Rectal smooth muscle tissue (tissue), 1 donor: Measurements from ENCODE around the gene ATP5ME.
"Not testable (repeated sequence)": the region's sequence is repeated elsewhere in the genome, so short reads cannot be mapped to it uniquely, and the experiment has no call there.

Experiments
- H3K27ac ChIP-seq: one replicate; pipeline ENCODE4 v1.7.0; 2013; ENCODE audit warnings: low read depth, low read length, inconsistent platforms
- H3K27me3 ChIP-seq: one replicate; pipeline ENCODE4 v1.7.0; 2013; ENCODE audit warnings: low read length; ENCODE audit not compliant: control insufficient read depth, insufficient read depth
- H3K36me3 ChIP-seq: one replicate; pipeline ENCODE4 v1.7.0; 2013; ENCODE audit warnings: low read length; ENCODE audit not compliant: control insufficient read depth, insufficient read depth
- H3K4me1 ChIP-seq: one replicate; pipeline ENCODE4 v1.7.0; 2013; ENCODE audit warnings: low read length; ENCODE audit not compliant: control insufficient read depth, insufficient read depth
- H3K4me3 ChIP-seq: one replicate; pipeline ENCODE4 v1.7.0; 2013; ENCODE audit warnings: low read length
- H3K9ac ChIP-seq: one replicate; pipeline ENCODE4 v1.7.0; 2013; ENCODE audit warnings: low read length

ATP5ME gene

GRCh38 chr4:710116-710515 lies 36.0 kb upstream of the ATP5ME start:
- Histone ChIP-seq H3K27ac (no peak overlapping the region), H3K9ac (no peak overlapping the region), H3K4me1 (peaks cover 13% of the 10 kb centered on the region)

GRCh38 chr4:709348-709747 lies 35.3 kb upstream of the ATP5ME start:
- no peak overlapping the region for H3K9ac ChIP-seq
- no peak overlapping the region for H3K27ac ChIP-seq
- H3K4me1 ChIP-seq, result peaks cover 13% of the 10 kb centered on the region
- no peak overlapping the region for H3K4me3 ChIP-seq
- H3K27me3 ChIP-seq, result no peaks in the 10 kb centered on the region
- no peaks in the 10 kb centered on the region for H3K36me3 ChIP-seq

More at GRCh38 chr4:710116-710515, 36.0 kb upstream of the ATP5ME start:
- no peaks in the 10 kb centered on the region for H3K36me3 ChIP-seq
- H3K4me3 ChIP-seq, result no peak overlapping the region
- no peaks in the 10 kb centered on the region for H3K27me3 ChIP-seq

- Histone ChIP-seq H3K4me1 (peaks cover 13% of the 10 kb centered on the region), H3K9ac (no peak overlapping the region)
Observed at GRCh38 chr4:708631-708933, 34.5 kb upstream of the ATP5ME start.

GRCh38 chr4:707929-708630 lies 34.0 kb upstream of the ATP5ME start:
- Histone ChIP-seq H3K4me3 (peak overlapping the region; percentile 21), H3K4me1 (peaks cover 13% of the 10 kb centered on the region), H3K36me3 (no peaks in the 10 kb centered on the region), H3K27ac (no peak overlapping the region), H3K9ac (no peak overlapping the region), H3K27me3 (no peaks in the 10 kb centered on the region)

More at GRCh38 chr4:708631-708933, 34.5 kb upstream of the ATP5ME start:
- H3K4me3 ChIP-seq, result no peak overlapping the region
- H3K27ac ChIP-seq, result no peak overlapping the region
- H3K36me3 ChIP-seq, result no peaks in the 10 kb centered on the region
- no peaks in the 10 kb centered on the region for H3K27me3 ChIP-seq

GRCh38 chr4:706834-707598 lies 32.9 kb upstream of the ATP5ME start:
- Histone ChIP-seq H3K4me3 (peak overlapping the region; percentile 72), H3K4me1 (peaks cover 13% of the 10 kb centered on the region), H3K27ac (no peak overlapping the region), H3K36me3 (no peaks in the 10 kb centered on the region), H3K27me3 (no peaks in the 10 kb centered on the region), H3K9ac (peak overlapping the region; percentile 36)

GRCh38 chr4:706083-706633 lies 32.1 kb upstream of the ATP5ME start:
- peaks cover 13% of the 10 kb centered on the region for H3K4me1 ChIP-seq

GRCh38 chr4:705278-706082 lies 31.4 kb upstream of the ATP5ME start, which contains the start of gene PCGF3:
Gene PCGF3 (plus strand): TSS chr4:705832. CDS start chr4:733681, 27,849 bp downstream.
- Histone ChIP-seq H3K4me1 (peaks cover 13% of the 10 kb centered on the region), H3K27me3 (no peaks in the 10 kb centered on the region), H3K27ac (peak within 1 kb of the TSS; percentile 72), H3K36me3 (no peaks in the 10 kb centered on the region), H3K4me3 (peak within 1 kb of the TSS; percentile 88), H3K9ac (peak within 1 kb of the TSS; percentile 93)

More at GRCh38 chr4:706083-706633, 32.1 kb upstream of the ATP5ME start:
- H3K36me3 ChIP-seq, H3K27me3 ChIP-seq: not testable (repeated sequence)
- peak overlapping the region; percentile 88 for H3K4me3 ChIP-seq
- peak overlapping the region; percentile 72 for H3K27ac ChIP-seq
- H3K9ac ChIP-seq, result peak overlapping the region; percentile 93

- H3K4me3 ChIP-seq, result peak overlapping the region; percentile 81
- peak overlapping the region; percentile 3 for H3K9ac ChIP-seq
- H3K27ac ChIP-seq, result no peak overlapping the region
- no peaks in the 10 kb centered on the region for H3K36me3 ChIP-seq
- H3K27me3 ChIP-seq, result no peaks in the 10 kb centered on the region
- peaks cover 13% of the 10 kb centered on the region for H3K4me1 ChIP-seq
Observed at GRCh38 chr4:704971-705277, 30.8 kb upstream of the ATP5ME start.

GRCh38 chr4:704198-704891 lies 30.3 kb upstream of the ATP5ME start:
- H3K36me3 ChIP-seq, result no peaks in the 10 kb centered on the region
- H3K4me1 ChIP-seq, result peaks cover 13% of the 10 kb centered on the region
- H3K27me3 ChIP-seq, result no peaks in the 10 kb centered on the region
- no peak overlapping the region for H3K4me3 ChIP-seq
- no peak overlapping the region for H3K9ac ChIP-seq
- no peak overlapping the region for H3K27ac ChIP-seq

- Histone ChIP-seq H3K36me3 (no peaks in the 10 kb centered on the region), H3K27ac (no peak overlapping the region), H3K9ac (no peak overlapping the region), H3K4me1 (peaks cover 12% of the 10 kb centered on the region), H3K4me3 (no peak overlapping the region), H3K27me3 (no peaks in the 10 kb centered on the region)
Observed at GRCh38 chr4:703336-704197, 29.5 kb upstream of the ATP5ME start.

GRCh38 chr4:702618-703048 lies 28.6 kb upstream of the ATP5ME start:
- no peaks in the 10 kb centered on the region for H3K36me3 ChIP-seq
- no peak overlapping the region for H3K9ac ChIP-seq
- no peaks in the 10 kb centered on the region for H3K27me3 ChIP-seq
- H3K4me1 ChIP-seq, result peaks cover 6% of the 10 kb centered on the region
- no peak overlapping the region for H3K4me3 ChIP-seq
- H3K27ac ChIP-seq, result no peak overlapping the region
